Activated naive CD8-positive, alpha-beta T cell treated with anti-CD3 and anti-CD28 coated beads, Interleukin-2, amount 50 U/mL, for 24 hours (primary cell): ENCODE data around the gene MROH7.

ENCODE experiments used
- ATAC-seq: fragments of 150-1000 bp; cut with Tn5 transposase; one replicate; pipeline ENCODE4 v1.10.0; 2021
- DNase-seq: peaks from one replicate; pipeline ENCODE4 v3.0.0; 2021
- H3K27ac Mint-ChIP-seq: one replicate; pipeline ENCODE4 v1.8.0; 2021; ENCODE audit warnings: mild to moderate bottlenecking, mixed read lengths
- H3K27me3 Mint-ChIP-seq: one replicate; pipeline ENCODE4 v1.8.0; 2021; ENCODE audit warnings: mixed read lengths
- H3K36me3 Mint-ChIP-seq: one replicate; pipeline ENCODE4 v1.8.0; 2021; ENCODE audit warnings: low read depth, mixed read lengths
- H3K4me1 Mint-ChIP-seq: one replicate; pipeline ENCODE4 v1.8.0; 2021; ENCODE audit warnings: mixed read lengths
- H3K4me3 Mint-ChIP-seq: one replicate; pipeline ENCODE4 v1.8.0; 2021; ENCODE audit warnings: mild to moderate bottlenecking, moderate library complexity, mixed read lengths
- H3K9me3 Mint-ChIP-seq: one replicate; pipeline ENCODE4 v1.8.0; 2021; ENCODE audit warnings: mixed read lengths

MROH7 gene

DNA sequence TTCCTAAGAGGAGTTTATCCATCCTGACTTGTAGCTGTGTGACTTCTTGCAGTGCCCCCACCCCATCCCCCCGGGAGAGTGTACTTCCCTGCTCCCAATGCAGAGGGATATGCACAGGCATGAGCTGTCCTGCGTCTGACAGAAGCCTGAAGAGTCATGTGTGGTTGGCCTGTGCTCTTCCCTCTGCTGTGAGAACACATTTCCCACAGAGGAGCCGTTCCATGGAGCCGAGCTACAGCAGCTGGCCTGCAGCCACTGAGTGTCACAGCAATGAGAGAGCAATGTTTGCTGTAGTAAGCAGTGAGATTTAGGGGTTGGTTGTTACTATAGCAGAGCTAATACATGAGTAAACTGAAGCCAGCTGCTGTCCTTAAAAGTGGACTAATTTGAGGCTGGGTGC, 100.7 kb downstream of the MROH7 start:
- ATAC-seq (no peak), DNase-seq (no peak)
- Mint-ChIP-seq H3K27me3 (no peaks in the 10 kb centered on the region), H3K36me3 (peaks cover 36% of the 10 kb centered on the region), H3K9me3 (no peaks in the 10 kb centered on the region), H3K27ac (no peak overlapping the region), H3K4me3 (no peak overlapping the region), H3K4me1 (no peaks in the 10 kb centered on the region)

DNA sequence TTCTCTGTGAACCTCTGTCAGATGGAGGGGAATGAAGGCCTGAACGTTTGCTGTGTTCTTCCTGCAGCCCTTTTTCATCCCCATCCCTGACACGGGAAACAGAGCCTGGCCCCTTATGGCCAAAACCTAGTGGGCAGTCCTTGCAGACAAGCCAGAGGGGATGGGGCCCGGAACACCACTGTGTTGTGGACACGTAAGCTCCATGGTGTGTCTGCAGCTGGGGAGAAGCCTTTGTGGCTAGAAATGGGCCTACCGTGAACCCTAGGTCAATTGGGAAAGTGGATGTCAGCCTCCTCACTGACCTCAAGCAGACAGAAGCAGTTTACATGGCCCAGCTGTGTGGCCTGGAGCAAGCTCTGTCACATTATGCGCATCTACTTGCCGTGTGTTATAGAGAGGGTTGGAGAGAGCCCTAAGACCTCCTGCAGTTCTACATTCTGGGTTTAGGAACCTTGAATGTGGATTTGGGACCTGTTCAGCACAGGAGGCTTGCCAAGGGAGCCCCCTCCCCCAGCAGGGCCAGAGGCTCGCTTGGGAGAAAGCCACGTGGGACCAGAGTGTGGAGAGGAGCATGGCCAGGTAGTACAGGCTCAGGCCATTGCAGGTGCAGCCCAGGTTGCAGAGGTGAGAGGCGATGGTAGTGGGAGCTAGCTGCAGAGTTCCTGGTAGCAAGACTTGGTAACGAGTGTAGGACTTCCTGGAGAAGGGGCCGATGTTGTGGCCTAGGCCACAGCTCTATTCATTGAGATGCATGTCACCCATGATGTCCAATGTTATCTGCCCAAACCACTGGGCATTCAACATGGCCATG, 102.0 kb downstream of the MROH7 start:
- DNase-seq (no peak), ATAC-seq (no peak)
- Mint-ChIP-seq H3K4me3 (no peak overlapping the region), H3K4me1 (no peaks in the 10 kb centered on the region), H3K27me3 (no peaks in the 10 kb centered on the region), H3K9me3 (no peaks in the 10 kb centered on the region), H3K27ac (no peak overlapping the region), H3K36me3 (peaks cover 27% of the 10 kb centered on the region)

DNA sequence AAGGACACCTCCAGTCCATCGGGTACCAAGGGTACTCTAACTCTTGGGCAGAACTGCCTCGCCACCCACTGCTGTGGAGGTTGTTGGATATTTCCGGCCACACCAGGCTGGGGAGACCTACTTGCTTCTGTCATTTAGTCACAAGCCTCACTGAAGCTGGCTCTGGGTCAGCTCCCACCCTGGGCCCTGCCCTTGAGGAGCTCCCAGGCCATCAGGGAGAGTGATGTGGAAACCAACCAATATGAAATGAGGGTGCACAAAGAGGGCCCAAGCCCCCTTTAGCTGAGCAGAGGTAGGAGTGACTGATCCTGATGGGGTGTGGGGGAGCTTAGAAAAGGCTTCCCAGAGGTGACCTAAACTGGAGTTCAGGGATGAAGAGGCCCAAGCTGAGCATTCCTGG, 103.1 kb downstream of the MROH7 start:
- H3K4me3 Mint-ChIP-seq, result no peak overlapping the region
- H3K27me3 Mint-ChIP-seq, result no peaks in the 10 kb centered on the region
- DNase-seq, result no peak
- no peak for ATAC-seq
- H3K4me1 Mint-ChIP-seq, result no peaks in the 10 kb centered on the region
- H3K27ac Mint-ChIP-seq, result no peak overlapping the region
- no peaks in the 10 kb centered on the region for H3K9me3 Mint-ChIP-seq
- H3K36me3 Mint-ChIP-seq, result peaks cover 20% of the 10 kb centered on the region

DNA sequence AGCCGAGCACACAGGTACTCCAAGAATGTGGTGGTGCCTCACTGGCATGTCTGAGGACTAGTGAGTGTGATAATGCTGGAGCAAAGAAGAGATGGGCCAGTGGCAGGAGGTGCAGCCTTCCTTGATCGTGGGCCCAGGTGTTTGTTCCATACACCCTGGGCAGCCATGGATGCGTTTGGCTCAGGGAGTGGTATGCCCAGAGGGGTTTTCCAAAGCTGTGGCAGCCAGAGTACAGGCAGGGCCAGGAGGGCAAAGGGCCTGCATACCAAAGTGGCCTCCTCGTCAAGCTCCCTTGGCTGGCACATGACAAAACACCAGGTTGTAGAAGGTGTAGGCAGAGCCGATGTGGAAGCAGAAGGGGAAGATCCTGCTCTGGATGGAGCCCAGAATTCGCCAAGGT, 103.7 kb downstream of the MROH7 start:
- Mint-ChIP-seq H3K27ac (no peak overlapping the region), H3K27me3 (no peaks in the 10 kb centered on the region), H3K4me1 (no peaks in the 10 kb centered on the region), H3K36me3 (peaks cover 15% of the 10 kb centered on the region), H3K4me3 (no peak overlapping the region), H3K9me3 (no peaks in the 10 kb centered on the region)
- ATAC-seq (no peak), DNase-seq (no peak)

DNA sequence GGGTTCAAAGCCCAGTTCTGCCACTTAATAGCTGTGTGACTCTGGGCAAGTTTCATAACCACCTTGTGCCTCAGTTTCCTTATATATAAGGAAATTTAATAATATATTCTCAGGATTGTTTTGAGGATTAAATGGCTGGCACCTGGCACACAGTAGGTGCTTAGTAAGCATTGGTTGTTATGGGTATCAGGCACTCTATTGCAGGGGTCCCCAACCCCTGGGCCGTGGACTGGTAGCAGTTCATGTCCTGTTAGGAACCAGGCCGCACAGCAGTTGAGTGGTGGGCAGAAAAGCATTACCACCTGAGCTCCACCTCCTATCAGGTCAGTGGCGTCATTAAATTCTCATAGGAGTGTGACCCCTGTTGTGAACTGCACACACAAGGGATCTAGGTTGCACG, 104.3 kb downstream of the MROH7 start:
- DNase-seq (no peak), ATAC-seq (no peak)
- H3K27me3 Mint-ChIP-seq, result no peaks in the 10 kb centered on the region
- H3K9me3 Mint-ChIP-seq, result no peaks in the 10 kb centered on the region
- no peaks in the 10 kb centered on the region for H3K4me1 Mint-ChIP-seq
- no peak overlapping the region for H3K27ac Mint-ChIP-seq
- H3K4me3 Mint-ChIP-seq, result no peak overlapping the region
- H3K36me3 Mint-ChIP-seq, result peaks cover 14% of the 10 kb centered on the region

DNA sequence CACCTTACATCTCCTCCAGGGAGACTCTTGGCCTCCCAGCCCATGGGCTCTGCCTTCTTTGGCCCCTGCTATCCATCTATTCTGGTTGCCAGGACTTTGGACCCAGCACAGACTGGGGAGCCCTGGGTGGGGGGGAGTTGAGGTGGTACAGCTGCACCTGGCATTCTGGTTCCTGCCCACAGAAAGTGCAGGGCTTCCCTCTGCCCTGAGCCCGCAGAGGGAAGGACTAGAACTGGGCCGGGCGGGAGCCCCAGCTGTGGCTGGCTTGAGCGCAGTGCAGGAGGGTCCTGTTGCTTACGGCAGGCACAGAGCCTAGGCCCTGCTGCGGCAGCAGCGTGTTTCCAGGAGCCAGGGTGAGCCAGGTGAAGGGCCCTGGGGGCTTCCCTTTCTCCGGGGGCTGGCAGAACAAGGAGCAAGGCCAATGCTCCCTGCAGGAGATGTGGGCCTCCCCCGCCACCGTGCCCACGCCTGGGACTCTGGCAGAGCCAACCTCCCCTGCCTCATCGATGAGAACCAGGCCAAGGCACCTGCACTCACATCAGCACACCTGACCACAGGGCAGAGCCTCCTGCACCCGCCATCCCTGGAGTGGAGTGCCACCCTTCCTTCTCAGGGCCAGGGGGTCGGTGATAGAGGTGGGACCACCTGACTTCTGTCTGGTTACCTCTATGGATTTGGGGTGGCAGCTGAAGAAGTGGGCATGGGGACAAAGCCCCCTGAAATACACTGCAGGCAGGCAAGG, 106.7 kb downstream of the MROH7 start:
- ATAC-seq, result no peak
- no peaks in the 10 kb centered on the region for H3K9me3 Mint-ChIP-seq
- no peak overlapping the region for H3K4me3 Mint-ChIP-seq
- peaks cover 2% of the 10 kb centered on the region for H3K36me3 Mint-ChIP-seq
- no peaks in the 10 kb centered on the region for H3K4me1 Mint-ChIP-seq
- H3K27me3 Mint-ChIP-seq, result no peaks in the 10 kb centered on the region
- no peak for DNase-seq
- H3K27ac Mint-ChIP-seq, result no peak overlapping the region

DNA sequence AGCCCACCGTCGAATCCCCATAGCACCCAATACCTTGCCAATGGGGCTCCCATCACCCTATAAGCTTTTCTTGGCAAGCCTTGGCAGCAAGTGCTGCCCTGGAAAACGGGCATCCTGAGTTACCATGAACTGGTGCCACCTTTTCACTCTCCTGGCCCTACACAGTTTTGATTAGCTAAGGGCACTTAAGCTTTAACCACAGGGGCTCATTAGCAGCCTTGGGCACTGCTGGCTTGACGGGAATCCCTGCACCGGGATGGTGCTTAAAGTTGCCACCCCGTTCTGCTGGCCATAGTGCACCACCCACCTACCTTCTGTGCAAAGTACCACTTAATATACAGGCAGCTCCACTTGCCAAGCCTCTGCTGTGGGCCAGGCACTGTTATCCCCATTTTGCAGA, 109.0 kb downstream of the MROH7 start:
- H3K9me3 Mint-ChIP-seq, result no peaks in the 10 kb centered on the region
- no peak overlapping the region for H3K4me3 Mint-ChIP-seq
- DNase-seq (no peak), ATAC-seq (no peak)
- no peak overlapping the region for H3K27ac Mint-ChIP-seq
- no peaks in the 10 kb centered on the region for H3K27me3 Mint-ChIP-seq
- no peaks in the 10 kb centered on the region for H3K4me1 Mint-ChIP-seq
- H3K36me3 Mint-ChIP-seq, result no peaks in the 10 kb centered on the region

DNA sequence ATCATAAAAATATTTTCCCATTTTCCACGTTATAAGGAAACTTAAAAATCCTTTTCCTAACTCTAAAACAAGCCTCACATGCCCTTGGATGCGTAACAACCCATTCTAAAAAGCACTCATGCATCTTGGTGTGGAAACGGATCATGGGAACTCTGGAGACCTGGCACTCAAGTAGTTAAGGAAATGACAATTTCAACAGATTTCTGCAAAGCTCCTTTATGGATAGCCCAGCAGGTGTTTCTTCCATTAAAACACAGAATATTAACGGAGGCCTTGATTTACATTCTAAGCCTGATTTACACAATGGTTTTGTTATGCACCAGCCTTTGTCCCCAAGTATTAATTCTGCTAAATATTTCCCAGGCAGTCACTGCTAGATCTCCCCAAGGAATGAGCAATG, 109.8 kb downstream of the MROH7 start:
- Mint-ChIP-seq H3K4me1 (no peaks in the 10 kb centered on the region), H3K9me3 (no peaks in the 10 kb centered on the region), H3K4me3 (no peak overlapping the region), H3K27me3 (no peaks in the 10 kb centered on the region), H3K27ac (no peak overlapping the region), H3K36me3 (peaks cover 3% of the 10 kb centered on the region)
- ATAC-seq (no peak), DNase-seq (no peak)

DNA sequence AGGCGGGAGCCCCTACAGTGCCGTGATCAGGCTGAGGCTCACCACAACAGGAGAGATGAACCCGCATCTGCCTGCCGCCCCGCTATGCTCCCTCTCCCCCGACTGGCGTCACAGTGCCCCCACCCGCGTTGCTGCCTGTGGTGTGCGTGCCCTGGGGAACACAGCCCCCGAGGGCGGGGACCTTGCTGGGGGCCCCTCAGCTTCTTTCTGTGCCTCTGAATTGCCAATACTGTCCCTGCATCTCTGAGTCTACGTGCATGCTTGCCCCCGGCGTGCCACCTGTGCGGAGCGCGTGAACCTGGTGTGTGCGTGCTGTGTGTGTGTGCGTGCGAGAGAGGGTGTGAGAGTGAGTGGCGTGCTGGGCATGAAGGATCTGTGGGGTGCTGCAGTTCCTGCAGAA, 112.5 kb downstream of the MROH7 start:
- ATAC-seq (no peak), DNase-seq (no peak)
- H3K9me3 Mint-ChIP-seq, result no peaks in the 10 kb centered on the region
- H3K4me1 Mint-ChIP-seq, result no peaks in the 10 kb centered on the region
- H3K36me3 Mint-ChIP-seq, result peaks cover 6% of the 10 kb centered on the region
- H3K27ac Mint-ChIP-seq, result no peak overlapping the region
- no peak overlapping the region for H3K4me3 Mint-ChIP-seq
- no peaks in the 10 kb centered on the region for H3K27me3 Mint-ChIP-seq

DNA sequence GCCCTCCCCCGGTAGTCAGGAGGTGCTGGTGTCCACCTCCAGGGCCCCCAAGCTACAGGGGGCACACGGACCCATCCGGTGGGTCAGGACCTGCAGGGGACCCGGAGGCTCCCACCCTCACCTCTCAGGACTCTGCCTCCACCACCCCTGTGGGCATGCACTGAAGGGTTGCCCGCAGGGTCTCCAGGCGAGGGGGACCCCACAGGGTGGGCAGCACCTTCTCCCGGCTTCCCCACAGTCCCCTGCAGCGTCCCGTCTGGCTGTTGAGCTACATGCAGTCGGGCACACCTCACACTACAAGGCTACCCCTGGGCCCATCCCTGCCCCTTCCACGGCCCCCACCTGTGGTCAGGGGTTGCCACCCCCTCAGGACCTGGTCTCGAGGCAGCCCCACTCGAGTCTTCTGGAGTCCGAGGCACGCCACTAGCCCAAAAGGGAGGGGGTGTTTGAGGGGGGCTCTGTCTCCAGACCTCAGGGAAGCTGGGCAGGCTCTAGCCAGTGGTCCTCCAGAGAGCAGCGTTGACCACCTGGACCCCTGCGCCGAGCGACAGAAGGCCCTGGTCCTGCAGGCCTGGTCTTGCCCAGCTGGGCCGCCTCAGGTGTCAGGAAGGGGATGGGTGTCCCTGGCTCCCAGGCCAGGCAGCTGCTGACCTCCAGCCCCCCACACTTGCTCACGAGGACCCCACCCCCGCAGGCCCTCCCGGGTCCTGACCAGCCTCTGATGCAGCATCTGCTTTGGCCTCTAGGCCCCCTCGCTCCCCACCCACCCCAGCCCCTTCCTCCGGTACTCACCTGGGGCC, 113.1 kb downstream of the MROH7 start:
- Mint-ChIP-seq H3K27ac (no peak overlapping the region), H3K4me1 (no peaks in the 10 kb centered on the region), H3K9me3 (no peaks in the 10 kb centered on the region), H3K4me3 (no peak overlapping the region), H3K36me3 (peaks cover 6% of the 10 kb centered on the region), H3K27me3 (no peaks in the 10 kb centered on the region)
- DNase-seq (no peak), ATAC-seq (no peak)

DNA sequence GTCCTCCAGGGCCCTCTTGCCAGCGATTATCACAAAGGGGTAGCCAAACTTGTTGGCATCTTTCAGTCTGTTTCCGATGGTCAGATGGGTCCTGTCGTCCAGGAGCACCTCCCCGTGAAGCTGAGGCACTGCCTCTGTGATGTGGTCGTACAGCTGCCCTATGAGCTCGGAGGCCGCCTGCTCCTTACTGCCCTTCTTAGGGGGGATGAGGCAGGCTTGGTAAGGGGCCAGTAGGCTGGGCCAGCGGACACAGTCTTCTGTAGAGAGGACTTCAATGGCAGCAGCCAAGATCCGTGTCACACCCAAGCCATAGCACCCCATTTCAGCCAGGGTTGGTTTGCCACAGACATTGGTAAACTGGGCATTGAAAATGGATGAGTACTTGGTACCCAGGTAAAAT, 116.2 kb downstream of the MROH7 start:
- H3K9me3 Mint-ChIP-seq, result no peaks in the 10 kb centered on the region
- no peak for DNase-seq
- no peak overlapping the region for H3K27ac Mint-ChIP-seq
- no peak for ATAC-seq
- H3K27me3 Mint-ChIP-seq, result no peaks in the 10 kb centered on the region
- peaks cover 6% of the 10 kb centered on the region for H3K36me3 Mint-ChIP-seq
- H3K4me1 Mint-ChIP-seq, result peaks cover 8% of the 10 kb centered on the region
- no peak overlapping the region for H3K4me3 Mint-ChIP-seq

DNA sequence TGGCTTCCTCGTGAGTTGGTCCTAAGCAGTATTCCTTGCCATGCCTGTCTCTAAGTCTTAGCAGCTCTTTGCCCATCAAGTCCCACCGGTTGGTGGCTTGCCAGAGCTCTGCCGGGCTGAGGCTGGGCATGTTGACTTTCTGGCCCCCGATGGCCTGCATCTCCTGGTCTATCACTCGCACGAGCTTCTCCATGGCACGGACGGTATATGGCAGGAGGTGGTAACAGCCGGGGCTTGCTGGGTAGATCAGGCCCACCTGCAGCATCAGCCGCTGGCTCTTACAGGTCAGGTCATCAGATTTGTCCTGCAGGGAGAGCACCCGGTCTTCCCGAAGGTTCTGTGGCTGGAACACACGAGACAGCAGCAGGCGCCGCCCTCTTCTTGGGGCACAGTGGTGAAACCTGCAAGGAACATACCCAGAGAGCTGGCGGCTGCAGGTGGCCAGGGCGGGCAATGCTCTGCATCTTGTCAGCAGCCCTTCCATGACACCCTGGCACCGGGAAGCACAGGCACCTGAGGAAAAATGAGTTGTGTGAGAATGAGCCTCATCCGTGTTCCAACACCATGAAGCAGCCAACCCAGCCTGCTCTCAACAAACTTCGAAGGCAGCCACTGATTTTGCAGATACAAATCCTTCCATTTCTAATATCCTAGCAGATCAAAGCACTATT, 117.2 kb downstream of the MROH7 start:
- H3K4me3 Mint-ChIP-seq, result no peak overlapping the region
- H3K27me3 Mint-ChIP-seq, result no peaks in the 10 kb centered on the region
- DNase-seq (no peak), ATAC-seq (no peak)
- no peak overlapping the region for H3K27ac Mint-ChIP-seq
- H3K9me3 Mint-ChIP-seq, result no peaks in the 10 kb centered on the region
- H3K4me1 Mint-ChIP-seq, result peaks cover 14% of the 10 kb centered on the region
- H3K36me3 Mint-ChIP-seq, result peaks cover 6% of the 10 kb centered on the region
